GM19372 (cell line): ENCODE data around the gene RNF14.

Experiments used
- ATAC-seq: cut with Tn5 transposase; IDR thresholded peaks from one replicate; pipeline ENCODE4 v1.9.1; 2021; ENCODE audit warnings: mild to moderate bottlenecking, low read depth, moderate library complexity; ENCODE audit not compliant: unreplicated experiment

Gene RNF14, protein sequence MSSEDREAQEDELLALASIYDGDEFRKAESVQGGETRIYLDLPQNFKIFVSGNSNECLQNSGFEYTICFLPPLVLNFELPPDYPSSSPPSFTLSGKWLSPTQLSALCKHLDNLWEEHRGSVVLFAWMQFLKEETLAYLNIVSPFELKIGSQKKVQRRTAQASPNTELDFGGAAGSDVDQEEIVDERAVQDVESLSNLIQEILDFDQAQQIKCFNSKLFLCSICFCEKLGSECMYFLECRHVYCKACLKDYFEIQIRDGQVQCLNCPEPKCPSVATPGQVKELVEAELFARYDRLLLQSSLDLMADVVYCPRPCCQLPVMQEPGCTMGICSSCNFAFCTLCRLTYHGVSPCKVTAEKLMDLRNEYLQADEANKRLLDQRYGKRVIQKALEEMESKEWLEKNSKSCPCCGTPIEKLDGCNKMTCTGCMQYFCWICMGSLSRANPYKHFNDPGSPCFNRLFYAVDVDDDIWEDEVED

DNA sequence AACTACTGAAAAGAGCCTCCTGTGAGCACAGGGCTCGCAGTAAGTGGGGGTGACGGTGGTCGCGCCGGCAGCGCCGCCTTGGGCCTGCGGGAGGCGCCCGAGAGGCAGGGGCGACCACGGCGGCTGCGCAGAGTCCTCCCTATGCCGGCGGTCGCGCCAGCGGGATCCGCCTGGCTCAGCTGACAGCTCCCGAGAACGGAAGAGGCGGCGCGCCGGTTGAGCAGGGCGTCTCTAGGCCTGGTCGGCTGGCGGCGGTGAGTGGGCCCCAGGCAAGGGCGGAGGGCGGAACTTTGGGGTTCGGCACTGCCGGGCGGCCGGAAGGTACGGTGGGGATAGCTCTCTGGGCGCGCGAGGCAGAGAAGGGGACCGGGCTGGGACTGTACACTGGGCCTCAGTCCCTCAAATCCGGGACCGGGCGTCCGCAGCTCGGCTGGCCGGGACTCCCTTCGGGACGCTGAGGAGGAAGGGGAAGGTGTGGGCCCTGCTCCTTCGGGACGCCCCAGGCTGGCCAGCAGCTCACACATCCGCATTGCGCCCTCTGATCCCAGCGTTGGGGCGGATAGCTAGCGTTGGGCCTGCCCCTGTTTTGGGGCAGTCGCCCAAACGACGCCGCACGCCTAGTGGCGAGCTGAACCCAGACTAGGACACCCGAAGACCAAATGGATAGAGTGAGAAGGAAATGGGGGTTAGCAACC lies at the start of gene RNF14:
Gene RNF14, plus strand, starts transcription at position 192 of the 695 bp plus-strand sequence. CDS start 4,484 bp downstream, outside the sequence.
- peak; percentile 90 for ATAC-seq

DNA sequence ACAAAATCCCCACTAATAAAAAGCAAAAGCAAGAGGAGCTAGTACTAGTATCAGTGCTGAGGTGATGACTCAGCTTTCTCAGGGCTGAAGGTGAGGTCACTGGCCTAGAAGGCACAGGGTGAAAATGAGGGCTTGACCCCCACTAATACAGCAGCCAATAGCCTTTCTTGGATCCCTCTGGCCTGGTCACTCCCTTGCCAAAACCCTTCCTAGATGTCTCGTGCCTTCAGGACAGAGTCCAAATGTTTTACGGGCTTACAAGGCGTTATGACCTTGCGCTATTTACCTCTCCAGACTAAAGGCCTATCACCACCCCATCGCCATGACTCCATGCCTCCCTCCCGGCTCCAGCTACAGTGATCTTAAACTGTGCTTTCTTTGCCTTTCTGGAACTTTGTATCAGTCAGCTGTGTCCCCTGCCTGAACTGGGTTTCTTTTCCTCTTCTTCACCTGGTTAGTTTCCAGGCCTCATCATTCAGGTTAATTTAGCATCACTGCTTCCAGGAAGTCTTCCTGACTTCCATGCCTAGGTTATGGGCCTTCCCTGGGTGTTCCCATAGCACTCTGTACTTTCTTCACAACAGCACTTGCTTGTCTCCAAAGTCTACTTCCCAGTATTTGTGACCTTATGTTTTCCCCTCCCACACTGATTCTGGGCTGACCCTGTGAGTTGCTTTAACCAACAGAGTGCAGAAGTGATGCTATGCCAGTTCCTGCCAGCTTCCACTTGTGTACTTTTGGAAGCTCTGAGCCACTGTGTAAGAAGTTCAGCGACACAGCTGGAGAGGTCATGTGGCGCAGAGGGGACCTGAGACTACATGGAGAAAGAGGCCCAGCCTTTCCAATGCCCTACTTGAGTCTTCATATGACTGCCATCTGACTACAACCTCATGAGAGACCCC lies 49.4 kb upstream of the RNF14 start:
- ATAC-seq, result no peak

GRCh38 chr5:141920771-141921170 lies 48.1 kb upstream of the RNF14 start:
- no peak for ATAC-seq

- ATAC-seq, result peak; percentile 7
Measured at GRCh38 chr5:141922827-141923447, 46.0 kb upstream of the RNF14 start.

DNA sequence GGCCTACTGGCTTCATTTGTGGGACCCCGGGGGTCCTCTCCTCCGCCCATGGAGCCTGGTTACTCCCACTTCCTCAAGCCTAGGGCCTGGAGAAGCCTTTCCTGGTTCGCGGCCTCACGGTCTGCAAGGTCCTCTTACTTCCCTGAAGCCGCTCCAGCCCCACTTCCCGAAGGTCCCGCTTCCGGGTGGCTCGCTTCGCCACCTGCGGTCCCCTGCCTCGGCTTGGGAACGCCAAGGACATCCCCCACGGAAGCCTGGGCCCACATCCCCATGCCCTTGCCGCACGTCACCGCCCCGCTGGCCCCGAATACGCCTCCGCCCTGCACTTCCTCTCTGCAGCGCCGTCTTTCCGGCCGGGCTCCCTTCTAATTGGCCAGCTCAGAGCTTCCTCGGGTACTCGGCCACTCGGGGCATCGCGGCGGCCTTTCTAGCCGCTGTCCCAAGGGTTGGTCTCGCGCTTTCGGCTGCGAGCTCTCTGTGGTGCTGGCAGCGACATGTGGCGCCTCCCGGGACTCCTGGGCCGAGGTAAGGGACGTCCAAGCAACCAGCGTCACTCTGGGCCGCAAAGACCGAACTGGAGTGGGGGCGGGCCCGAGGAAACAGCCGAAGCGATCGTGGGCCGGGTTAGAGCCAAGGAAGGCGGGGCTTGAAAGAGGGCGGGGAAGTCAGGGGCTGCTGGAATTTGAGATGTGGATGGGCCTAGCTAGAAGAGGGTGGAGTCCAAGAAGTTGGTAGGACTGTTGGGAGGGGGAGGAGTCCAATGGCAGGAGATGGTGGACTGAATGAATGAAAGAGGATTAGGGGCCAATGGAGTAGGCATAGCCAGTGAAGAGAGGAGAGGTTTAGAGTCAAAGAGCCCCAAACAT lies 45.2 kb upstream of the RNF14 start, which contains the start of gene DELE1:
Gene DELE1, plus strand, starts transcription at position 424 of the 866 bp plus-strand sequence. Its CDS starts 71 bp downstream, at position 495.
- peak; percentile 96 for ATAC-seq

DNA sequence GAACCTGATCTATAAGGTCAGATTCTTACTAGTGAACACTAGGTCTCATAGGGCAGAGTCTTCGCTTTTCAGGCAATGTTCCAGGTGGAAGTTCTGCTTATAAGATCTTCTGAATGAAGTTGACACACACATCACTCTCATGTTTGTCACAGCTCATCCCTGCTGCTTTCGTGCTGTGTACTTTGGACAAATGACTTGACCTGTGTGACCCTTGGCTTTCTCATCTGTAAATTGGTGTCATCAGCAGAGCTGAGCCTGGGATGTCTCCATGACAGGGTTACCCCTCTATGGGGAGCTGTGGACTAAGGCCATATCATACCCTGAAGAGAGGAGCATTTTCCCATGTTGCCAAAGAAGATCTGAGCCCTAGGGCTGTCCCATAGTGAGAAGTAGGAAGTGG lies 42.5 kb upstream of the RNF14 start:
- no peak for ATAC-seq

GRCh38 chr5:141928051-141928450 lies 40.9 kb upstream of the RNF14 start:
- no peak for ATAC-seq

DNA sequence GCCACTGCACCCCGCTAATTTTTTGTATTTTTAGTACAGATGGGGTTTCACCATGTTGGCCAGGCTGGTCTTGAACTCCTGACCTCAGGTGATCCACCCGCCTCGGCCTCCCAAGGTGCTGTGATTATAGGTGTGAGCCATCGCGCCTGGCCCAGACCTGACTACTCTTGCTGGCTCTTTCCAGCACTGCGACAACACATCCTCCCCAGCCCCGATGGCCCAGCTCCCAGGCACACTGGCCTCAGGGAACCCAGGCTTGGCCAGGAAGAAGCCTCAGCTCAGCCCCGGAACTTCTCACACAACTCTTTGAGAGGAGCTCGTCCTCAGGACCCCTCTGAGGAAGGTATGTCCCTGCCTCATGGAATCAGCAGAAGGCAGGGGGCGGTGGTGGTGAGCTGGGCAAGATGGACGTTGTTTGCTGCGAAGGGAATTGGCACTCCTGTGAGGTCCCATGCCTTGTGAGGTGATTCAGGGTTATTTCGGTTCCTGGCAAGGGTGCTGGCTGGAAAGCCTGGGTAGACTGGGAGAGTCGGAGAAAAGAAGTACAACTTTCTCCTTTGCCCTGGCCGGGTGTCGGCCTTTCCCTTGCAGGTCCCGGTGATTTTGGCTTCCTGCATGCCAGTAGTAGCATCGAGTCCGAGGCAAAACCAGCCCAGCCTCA lies 39.4 kb upstream of the RNF14 start:
- no peak for ATAC-seq

GRCh38 chr5:141931694-141932093 lies 37.2 kb upstream of the RNF14 start:
- ATAC-seq, result no peak

DNA sequence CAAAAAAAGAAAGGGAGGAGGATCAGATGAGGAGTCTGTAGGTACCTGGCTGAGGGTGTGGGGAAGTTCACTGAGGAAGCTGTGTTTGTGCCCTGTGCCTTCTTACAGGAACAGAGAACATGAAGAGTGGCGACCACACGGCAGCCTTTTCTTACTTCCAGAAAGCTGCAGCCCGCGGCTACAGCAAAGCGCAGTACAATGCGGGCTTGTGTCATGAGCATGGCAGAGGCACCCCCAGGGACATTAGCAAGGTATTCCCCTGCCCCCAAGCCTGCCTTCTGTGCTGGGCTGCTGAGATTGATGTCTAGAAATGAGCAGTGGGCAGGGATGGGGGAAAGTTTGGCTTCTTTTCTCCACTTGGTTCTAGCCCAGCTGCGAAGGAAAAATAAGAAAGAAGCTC lies 35.8 kb upstream of the RNF14 start:
- ATAC-seq, result no peak

- ATAC-seq, result no peak
Measured at GRCh38 chr5:141934099-141934844, 34.6 kb upstream of the RNF14 start.

- no peak for ATAC-seq
Measured at GRCh38 chr5:141935538-141935937, 33.4 kb upstream of the RNF14 start.

- ATAC-seq, result no peak
Measured at GRCh38 chr5:141940695-141941271, 28.1 kb upstream of the RNF14 start.

DNA sequence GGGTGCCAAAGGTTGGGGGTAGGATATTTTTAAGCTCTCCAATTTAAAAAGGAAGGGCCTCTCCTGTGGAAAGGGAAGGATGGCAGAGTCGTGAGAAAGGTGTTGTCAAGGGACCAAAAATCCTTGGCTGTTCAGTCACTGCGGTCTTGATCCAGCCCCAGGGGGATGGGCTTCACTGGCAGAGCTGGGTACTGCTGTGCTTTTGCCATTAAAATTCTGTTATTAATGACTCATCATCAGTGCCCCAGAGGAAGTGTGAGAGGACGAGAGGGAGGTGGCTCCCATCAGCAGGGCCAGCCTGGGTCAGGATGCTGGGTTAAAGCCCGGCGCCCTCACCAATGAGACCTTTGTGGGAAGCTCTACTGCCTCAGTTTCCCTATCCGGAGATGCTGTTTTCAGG lies 27.6 kb upstream of the RNF14 start:
- ATAC-seq, result no peak

- no peak for ATAC-seq
Measured at GRCh38 chr5:141941779-141942178, 27.1 kb upstream of the RNF14 start.

DNA sequence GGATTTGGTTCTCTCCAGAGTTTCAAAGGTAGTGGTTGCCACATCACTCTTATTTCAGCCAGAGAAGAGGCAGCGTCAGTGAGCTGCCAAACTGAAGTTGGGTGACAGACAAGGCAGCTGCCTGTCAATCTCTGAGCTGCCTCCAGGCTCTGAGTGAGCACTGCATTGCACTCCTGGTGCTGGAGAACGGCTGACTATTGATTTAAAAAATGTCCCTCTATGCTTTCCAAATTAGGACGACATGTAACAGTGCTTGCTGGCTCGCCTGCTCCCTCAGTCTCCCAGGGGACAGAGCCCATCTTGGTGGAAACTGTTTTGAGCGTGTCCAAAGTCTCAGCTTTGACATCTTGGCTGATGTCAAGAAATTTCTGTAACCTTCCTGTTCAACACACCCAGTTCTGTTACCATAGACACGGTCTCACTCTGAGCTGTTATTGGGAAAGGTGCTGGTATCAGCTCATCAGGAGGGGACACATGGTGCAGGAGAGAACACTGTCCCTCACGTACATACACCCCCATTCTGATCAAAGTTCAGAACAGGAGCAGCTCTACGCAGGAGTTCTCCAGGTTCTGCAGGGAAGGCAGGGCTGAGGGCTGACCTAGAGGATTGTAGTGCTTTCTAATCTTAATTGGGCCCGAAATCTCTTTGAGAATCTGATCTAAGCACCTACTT lies 26.6 kb upstream of the RNF14 start:
- no peak for ATAC-seq

DNA sequence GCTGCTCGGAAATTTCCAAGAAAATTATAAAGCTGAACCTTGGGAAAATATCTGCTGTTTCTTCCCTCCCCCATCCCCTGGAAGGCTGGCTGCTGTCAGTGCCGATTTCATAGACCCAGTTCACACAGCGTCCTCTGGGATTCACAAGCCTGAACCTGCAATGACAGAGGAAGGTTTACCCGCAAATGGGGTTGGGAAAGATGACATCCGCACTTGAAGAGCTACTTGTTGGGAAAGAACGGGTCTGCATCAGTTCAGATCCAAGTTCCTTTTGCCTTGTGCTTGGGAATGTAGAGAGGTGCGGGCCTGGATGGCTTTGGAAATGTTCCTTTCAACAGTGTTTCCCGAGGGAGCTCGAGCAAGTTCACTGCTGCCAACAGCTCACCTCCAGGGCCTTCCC lies 24.8 kb upstream of the RNF14 start:
- ATAC-seq, result no peak
